HCT116 (cell line): ENCODE measurements around the gene TTLL11. TPM values are rescaled to one million over a fixed set of nuclear protein-coding genes. Genes with fewer than 3 reads are reported as not detected.

Source experiments
- ATAC-seq: fragments of 200-7000 bp; cut with Tn5 transposase; 2 replicates; pipeline ENCODE4 v1.9.1; 2020; ENCODE audit warnings: mild to moderate bottlenecking, moderate library complexity
- BruUV-seq: library from RNA; stranded (reverse); fragments of 400-500 nt; replicated peaks from 2 replicates; lab custom pipeline; 2021; lab: Mats Ljungman, UMichigan
- CTCF ChIA-PET: fragments of 300-600 bp; sonication (Branson Sonifier 250); formaldehyde crosslinking; loops from one replicate; lab custom pipeline; 2021; ENCODE audit warnings: antibody characterized with exemption; lab: Charles Lee
- POLR2A ChIA-PET: fragments of 300-600, 350-600 bp; sonication (Branson Sonifier 250); formaldehyde crosslinking; loops from one replicate; lab custom pipeline; 2021; ENCODE audit warnings: antibody characterized with exemption; lab: Charles Lee
- RAD21 ChIA-PET, 2 experiments: fragments of 300-600 bp; sonication (Branson Sonifier 250); formaldehyde crosslinking; loops; one replicate each; lab custom pipeline; 2023; ENCODE audit warnings: low total read pairs in 2 of 2; ENCODE audit not compliant: uncharacterized antibody in 2 of 2, unreplicated experiment in 2 of 2, low non-redundant PET in 1 of 2; lab: Charles Lee
- DNase-seq: peaks from one replicate; pipeline ENCODE4 v3.0.0-alpha.2; 2010; ENCODE audit warnings: low read depth, low spot score
- H2AFZ ChIP-seq: fragments of 200-600 bp; shearing (Covaris generic), sonication (generic); 2 replicates; pipeline ENCODE4 v1.6.1; 2017; ENCODE audit warnings: low read depth, mixed run types, mixed read lengths, antibody characterized with exemption, low read length; ENCODE audit not compliant: poor library complexity, severe bottlenecking
- H3K27ac ChIP-seq: 2 replicates; pipeline ENCODE4 v1.5.1; 2012; ENCODE audit warnings: low read depth, low read length
- H3K27me3 ChIP-seq: fragments of 200-600 bp; sonication (generic); 2 replicates; pipeline ENCODE4 v1.6.1; 2016; ENCODE audit warnings: mixed run types, low read length, mixed read lengths; ENCODE audit not compliant: insufficient read depth
- H3K36me3 ChIP-seq, 2 experiments: fragments of 200-500 bp in 1 of 2; fragments of 200-600 bp in 1 of 2; sonication (Bioruptor generic) in 1 of 2; sonication (generic) in 1 of 2; 2 replicates each; pipeline versions ENCODE4 v1.5.1 to v1.6.1; 2014 to 2016; ENCODE audit warnings: low read length in 2 of 2, inconsistent platforms in 1 of 2, mixed read lengths in 1 of 2, mixed run types in 1 of 2; ENCODE audit not compliant: insufficient read depth in 2 of 2, control insufficient read depth in 1 of 2
- H3K4me1 ChIP-seq, 2 experiments: fragments of 200-600 bp in 1 of 2; sonication (generic) in 1 of 2; 2 replicates each; pipeline versions ENCODE4 v1.5.1 to v1.6.1; 2012 to 2017; ENCODE audit warnings: low read length in 2 of 2, inconsistent platforms in 1 of 2, mild to moderate bottlenecking in 1 of 2, mixed read lengths in 1 of 2, mixed run types in 1 of 2, moderate library complexity in 1 of 2; ENCODE audit not compliant: insufficient read depth in 2 of 2, control insufficient read depth in 1 of 2
- H3K4me2 ChIP-seq: fragments of 200-600 bp; sonication (generic); 2 replicates; pipeline ENCODE4 v1.6.1; 2017; ENCODE audit warnings: mixed run types, low read length, mixed read lengths
- H3K4me3 ChIP-seq, 2 experiments: fragments of 200-600 bp in 1 of 2; sonication (generic) in 1 of 2; replicated peaks in 1 of 2; 2 replicates each; pipeline ENCODE4 v1.5.1; 2011 to 2016; ENCODE audit warnings: low read length in 2 of 2, control low read depth in 1 of 2, low read depth in 1 of 2, mild to moderate bottlenecking in 1 of 2, mixed read lengths in 1 of 2, mixed run types in 1 of 2
- H3K79me2 ChIP-seq: fragments of 200-600 bp; sonication (generic); 2 replicates; pipeline ENCODE4 v1.6.1; 2017; ENCODE audit warnings: mild to moderate bottlenecking, mixed run types, low read length, moderate library complexity, mixed read lengths; ENCODE audit not compliant: insufficient read depth
- H3K9ac ChIP-seq: fragments of 200-600 bp; sonication (generic); 2 replicates; pipeline ENCODE4 v1.6.1; 2016; ENCODE audit warnings: low read length, mixed read lengths
- H3K9me2 ChIP-seq: fragments of 200-600 bp; sonication (generic), shearing (Covaris generic); 2 replicates; pipeline ENCODE4 v1.6.1; 2017; ENCODE audit warnings: mixed run types, mild to moderate bottlenecking, moderate library complexity; ENCODE audit not compliant: insufficient read depth
- H3K9me3 ChIP-seq, 2 experiments: fragments of 200-500 bp in 1 of 2; fragments of 200-600 bp in 1 of 2; sonication (Bioruptor generic) in 1 of 2; sonication (generic) in 1 of 2; 2 replicates each; pipeline ENCODE4 v1.6.1; 2014 to 2017; ENCODE audit warnings: low read length in 2 of 2, mixed read lengths in 2 of 2, inconsistent platforms in 1 of 2, low read depth in 1 of 2, mild to moderate bottlenecking in 1 of 2, mixed run types in 1 of 2, moderate library complexity in 1 of 2; ENCODE audit not compliant: control insufficient read depth in 1 of 2, insufficient read depth in 1 of 2
- H4K20me1 ChIP-seq: fragments of 200-600 bp; sonication (generic), shearing (Covaris generic); 2 replicates; pipeline ENCODE4 v1.6.1; 2017; ENCODE audit warnings: mixed run types, mild to moderate bottlenecking, moderate library complexity; ENCODE audit not compliant: insufficient read depth
- EGR1 ChIP-seq: IDR thresholded peaks from 2 replicates; pipeline ENCODE4 v1.6.1; 2012; ENCODE audit warnings: low read depth
- POLR2A ChIP-seq: IDR thresholded peaks from 2 replicates; pipeline ENCODE4 v1.7.0; 2011; ENCODE audit warnings: borderline replicate concordance; ENCODE audit not compliant: insufficient read depth, insufficient read length; ENCODE audit errors: extremely low read depth
- POLR2AphosphoS5 ChIP-seq: IDR thresholded peaks from 2 replicates; pipeline ENCODE4 v1.6.1; 2011; ENCODE audit warnings: mild to moderate bottlenecking, low read depth, low read length, moderate library complexity
- SP1 ChIP-seq: IDR thresholded peaks from 2 replicates; pipeline ENCODE4 v1.6.1; 2012; ENCODE audit warnings: low read depth
- SRF ChIP-seq: IDR thresholded peaks from 2 replicates; pipeline ENCODE4 v1.6.1; 2012; ENCODE audit warnings: low read depth
- YY1 ChIP-seq: IDR thresholded peaks from 2 replicates; pipeline ENCODE4 v1.6.1; 2011; ENCODE audit warnings: low read length, low read depth, moderate library complexity, mild to moderate bottlenecking; ENCODE audit not compliant: insufficient replicate concordance; ENCODE audit errors: extremely low read depth
- ZFX ChIP-seq: fragments of 450-650 bp; IDR thresholded peaks from 2 replicates; pipeline ENCODE4 v1.6.1; 2017
- ZNF274 ChIP-seq: fragments of 200-500 bp; sonication (Bioruptor generic); IDR thresholded peaks from 2 replicates; pipeline ENCODE4 v1.6.1; 2014; ENCODE audit warnings: mild to moderate bottlenecking, low read depth, low read length, inconsistent platforms
- intact Hi-C: fragments of 100-400 bp; cut with micrococcal nuclease; formaldehyde crosslinking; loops from 2 replicates; pipeline ENCODE4 v1.10.0; 2022
- total RNA-seq: library from RNA; stranded (reverse); gene quantifications from one replicate; pipeline ENCODE4 v1.2.1, GENCODE V29; 2021; ENCODE audit not compliant: unreplicated experiment
- TF ChIP-seq, protein P1 (sequence below): IDR thresholded peaks from 2 replicates; pipeline ENCODE4 v1.6.1; 2012; ENCODE audit warnings: low read depth
- TF ChIP-seq, protein P2 (sequence below): IDR thresholded peaks from 2 replicates; pipeline ENCODE4 v1.6.1; 2012
- TF ChIP-seq, protein P3 (sequence below): IDR thresholded peaks from 2 replicates; pipeline ENCODE4 v1.6.1; 2011; ENCODE audit warnings: mild to moderate bottlenecking, low read length, moderate library complexity; ENCODE audit not compliant: insufficient replicate concordance; ENCODE audit errors: extremely low read depth
- TF ChIP-seq, protein P4 (sequence below): IDR thresholded peaks from 2 replicates; pipeline ENCODE4 v1.6.1; 2012

The TTLL11 gene
- total RNA-seq, 1 experiment from 2014 or later = 2.2 TPM

DNA sequence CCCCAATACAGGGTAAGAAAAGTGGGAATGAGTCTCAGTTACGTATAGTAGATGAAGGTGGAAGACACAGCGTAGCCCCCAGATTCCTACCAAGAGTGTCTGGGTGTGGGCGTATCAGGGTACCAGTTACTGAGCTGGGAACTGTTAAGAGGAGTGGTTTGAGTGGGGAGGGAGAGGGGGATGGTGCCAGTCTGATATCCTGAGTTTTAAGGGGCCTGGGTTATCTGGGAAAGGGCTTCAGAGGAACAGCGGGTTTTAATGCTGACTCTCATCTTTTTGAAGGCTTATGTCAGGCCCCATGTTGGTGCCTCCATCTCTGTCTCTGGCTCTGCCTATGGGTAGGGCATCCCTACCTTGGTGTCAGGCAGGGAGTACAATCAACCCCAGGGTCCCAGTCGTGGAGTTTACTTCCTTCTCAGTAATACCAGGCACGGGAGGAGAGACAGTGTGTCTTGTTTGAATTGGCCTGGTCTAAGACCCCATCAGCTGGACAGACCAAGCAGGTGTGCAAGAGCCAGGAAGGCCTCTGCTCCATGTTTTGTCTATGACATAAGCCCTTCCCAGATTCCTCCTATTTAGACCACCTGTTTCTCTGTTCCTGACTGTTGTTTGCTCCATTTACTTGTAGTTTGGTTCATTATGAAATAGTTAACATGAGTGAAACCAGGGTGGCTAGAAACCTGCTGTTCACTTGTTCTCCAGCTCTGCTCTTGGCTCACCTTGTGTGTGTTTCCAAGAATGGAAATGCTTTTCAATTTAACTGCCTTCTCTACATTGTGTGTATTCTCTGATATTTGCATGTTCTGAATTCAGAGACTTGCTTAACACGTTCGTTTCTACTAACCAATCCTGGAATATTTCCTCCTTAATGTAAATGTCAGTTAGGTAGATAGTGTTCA lies 316.1 kb downstream of the TTLL11 start:
- H3K9me3 ChIP-seq = no peaks in the 10 kb centered on the region
- intact Hi-C loops = no loop called here
- ChIA-PET CTCF (no interaction called here), RAD21 (no interaction called here), POLR2A (no interaction called here)
- H2AFZ ChIP-seq = no peak overlapping the region
- DNase-seq = no peak
- no peak overlapping the region for H3K4me2 ChIP-seq
- no peaks in the 10 kb centered on the region for H3K79me2 ChIP-seq
- peaks cover 0 to 2% of the 10 kb centered on the region in 2 experiments; a peak in 2 of 4 replicates for H3K36me3 ChIP-seq
- TF ChIP-seq EGR1 = no peak
- TF ChIP-seq, protein P1, sequence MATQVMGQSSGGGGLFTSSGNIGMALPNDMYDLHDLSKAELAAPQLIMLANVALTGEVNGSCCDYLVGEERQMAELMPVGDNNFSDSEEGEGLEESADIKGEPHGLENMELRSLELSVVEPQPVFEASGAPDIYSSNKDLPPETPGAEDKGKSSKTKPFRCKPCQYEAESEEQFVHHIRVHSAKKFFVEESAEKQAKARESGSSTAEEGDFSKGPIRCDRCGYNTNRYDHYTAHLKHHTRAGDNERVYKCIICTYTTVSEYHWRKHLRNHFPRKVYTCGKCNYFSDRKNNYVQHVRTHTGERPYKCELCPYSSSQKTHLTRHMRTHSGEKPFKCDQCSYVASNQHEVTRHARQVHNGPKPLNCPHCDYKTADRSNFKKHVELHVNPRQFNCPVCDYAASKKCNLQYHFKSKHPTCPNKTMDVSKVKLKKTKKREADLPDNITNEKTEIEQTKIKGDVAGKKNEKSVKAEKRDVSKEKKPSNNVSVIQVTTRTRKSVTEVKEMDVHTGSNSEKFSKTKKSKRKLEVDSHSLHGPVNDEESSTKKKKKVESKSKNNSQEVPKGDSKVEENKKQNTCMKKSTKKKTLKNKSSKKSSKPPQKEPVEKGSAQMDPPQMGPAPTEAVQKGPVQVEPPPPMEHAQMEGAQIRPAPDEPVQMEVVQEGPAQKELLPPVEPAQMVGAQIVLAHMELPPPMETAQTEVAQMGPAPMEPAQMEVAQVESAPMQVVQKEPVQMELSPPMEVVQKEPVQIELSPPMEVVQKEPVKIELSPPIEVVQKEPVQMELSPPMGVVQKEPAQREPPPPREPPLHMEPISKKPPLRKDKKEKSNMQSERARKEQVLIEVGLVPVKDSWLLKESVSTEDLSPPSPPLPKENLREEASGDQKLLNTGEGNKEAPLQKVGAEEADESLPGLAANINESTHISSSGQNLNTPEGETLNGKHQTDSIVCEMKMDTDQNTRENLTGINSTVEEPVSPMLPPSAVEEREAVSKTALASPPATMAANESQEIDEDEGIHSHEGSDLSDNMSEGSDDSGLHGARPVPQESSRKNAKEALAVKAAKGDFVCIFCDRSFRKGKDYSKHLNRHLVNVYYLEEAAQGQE = no peak
- no peak for TF ChIP-seq ZNF274
- no peak for TF ChIP-seq POLR2AphosphoS5
- TF ChIP-seq ZFX = no peak
- TF ChIP-seq, protein P2, sequence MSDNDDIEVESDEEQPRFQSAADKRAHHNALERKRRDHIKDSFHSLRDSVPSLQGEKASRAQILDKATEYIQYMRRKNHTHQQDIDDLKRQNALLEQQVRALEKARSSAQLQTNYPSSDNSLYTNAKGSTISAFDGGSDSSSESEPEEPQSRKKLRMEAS = no peak
- TF ChIP-seq, protein P3, sequence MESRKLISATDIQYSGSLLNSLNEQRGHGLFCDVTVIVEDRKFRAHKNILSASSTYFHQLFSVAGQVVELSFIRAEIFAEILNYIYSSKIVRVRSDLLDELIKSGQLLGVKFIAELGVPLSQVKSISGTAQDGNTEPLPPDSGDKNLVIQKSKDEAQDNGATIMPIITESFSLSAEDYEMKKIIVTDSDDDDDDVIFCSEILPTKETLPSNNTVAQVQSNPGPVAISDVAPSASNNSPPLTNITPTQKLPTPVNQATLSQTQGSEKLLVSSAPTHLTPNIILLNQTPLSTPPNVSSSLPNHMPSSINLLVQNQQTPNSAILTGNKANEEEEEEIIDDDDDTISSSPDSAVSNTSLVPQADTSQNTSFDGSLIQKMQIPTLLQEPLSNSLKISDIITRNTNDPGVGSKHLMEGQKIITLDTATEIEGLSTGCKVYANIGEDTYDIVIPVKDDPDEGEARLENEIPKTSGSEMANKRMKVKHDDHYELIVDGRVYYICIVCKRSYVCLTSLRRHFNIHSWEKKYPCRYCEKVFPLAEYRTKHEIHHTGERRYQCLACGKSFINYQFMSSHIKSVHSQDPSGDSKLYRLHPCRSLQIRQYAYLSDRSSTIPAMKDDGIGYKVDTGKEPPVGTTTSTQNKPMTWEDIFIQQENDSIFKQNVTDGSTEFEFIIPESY = no peak
- TF ChIP-seq, protein P4, sequence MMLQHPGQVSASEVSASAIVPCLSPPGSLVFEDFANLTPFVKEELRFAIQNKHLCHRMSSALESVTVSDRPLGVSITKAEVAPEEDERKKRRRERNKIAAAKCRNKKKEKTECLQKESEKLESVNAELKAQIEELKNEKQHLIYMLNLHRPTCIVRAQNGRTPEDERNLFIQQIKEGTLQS = no peak
- TF ChIP-seq YY1 = no peak
- no peak for TF ChIP-seq SP1
- TF ChIP-seq SRF = no peak
- TF ChIP-seq POLR2A = no peak
- no peaks in the 10 kb centered on the region for H3K9me2 ChIP-seq
- no peaks in the 10 kb centered on the region for H3K4me1 ChIP-seq
- no TSS peak for BruUV-seq
- H3K27ac ChIP-seq = no peak overlapping the region
- H3K27me3 ChIP-seq = no peaks in the 10 kb centered on the region
- no peak for ATAC-seq
- no peaks in the 10 kb centered on the region for H4K20me1 ChIP-seq
- H3K9ac ChIP-seq = no peak overlapping the region
- H3K4me3 ChIP-seq = no peak overlapping the region
